D341Med (cell line): Measurements from ENCODE around the gene UBTFL1.
A peak's percentile ranks its signal among the peaks of the same experiment; 100 is the strongest.
"Not testable (repeated sequence)": the region's sequence is repeated elsewhere in the genome, so short reads cannot be mapped to it uniquely, and the experiment has no call there.

ENCODE experiments used
- DNase-seq: peaks from one replicate; pipeline ENCODE4 v3.0.0; 2012; ENCODE audit warnings: low spot score

UBTFL1 gene, protein sequence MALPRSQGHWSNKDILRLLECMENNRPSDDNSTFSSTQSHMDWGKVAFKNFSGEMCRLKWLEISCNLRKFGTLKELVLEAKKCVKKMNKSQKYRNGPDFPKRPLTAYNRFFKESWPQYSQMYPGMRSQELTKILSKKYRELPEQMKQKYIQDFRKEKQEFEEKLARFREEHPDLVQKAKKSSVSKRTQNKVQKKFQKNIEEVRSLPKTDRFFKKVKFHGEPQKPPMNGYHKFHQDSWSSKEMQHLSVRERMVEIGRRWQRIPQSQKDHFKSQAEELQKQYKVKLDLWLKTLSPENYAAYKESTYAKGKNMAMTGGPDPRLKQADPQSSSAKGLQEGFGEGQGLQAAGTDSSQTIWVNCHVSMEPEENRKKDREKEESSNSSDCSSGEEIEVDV

DNA sequence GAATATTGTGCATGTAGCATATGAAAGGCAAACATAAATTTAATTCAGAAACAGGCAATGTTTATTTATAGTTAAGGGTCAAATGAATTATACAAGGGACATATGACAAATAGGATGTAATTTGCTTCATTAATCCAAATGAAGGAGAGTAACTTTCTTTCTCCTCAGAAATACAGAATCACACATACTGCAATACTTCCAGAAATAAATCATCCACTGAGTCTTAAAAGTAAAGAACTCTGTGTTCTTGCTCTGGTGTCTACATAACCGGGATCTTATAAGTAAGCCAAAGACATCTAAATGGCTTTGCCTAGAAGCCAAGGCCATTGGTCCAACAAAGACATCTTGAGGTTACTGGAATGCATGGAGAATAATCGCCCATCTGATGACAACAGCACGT, at the start of gene UBTFL1:
TSS of gene UBTFL1 (plus strand) at position 301 of the 400 bp plus-strand sequence. CDS start at position 301, 0 bp downstream.
- not testable (repeated sequence) for DNase-seq

DNA sequence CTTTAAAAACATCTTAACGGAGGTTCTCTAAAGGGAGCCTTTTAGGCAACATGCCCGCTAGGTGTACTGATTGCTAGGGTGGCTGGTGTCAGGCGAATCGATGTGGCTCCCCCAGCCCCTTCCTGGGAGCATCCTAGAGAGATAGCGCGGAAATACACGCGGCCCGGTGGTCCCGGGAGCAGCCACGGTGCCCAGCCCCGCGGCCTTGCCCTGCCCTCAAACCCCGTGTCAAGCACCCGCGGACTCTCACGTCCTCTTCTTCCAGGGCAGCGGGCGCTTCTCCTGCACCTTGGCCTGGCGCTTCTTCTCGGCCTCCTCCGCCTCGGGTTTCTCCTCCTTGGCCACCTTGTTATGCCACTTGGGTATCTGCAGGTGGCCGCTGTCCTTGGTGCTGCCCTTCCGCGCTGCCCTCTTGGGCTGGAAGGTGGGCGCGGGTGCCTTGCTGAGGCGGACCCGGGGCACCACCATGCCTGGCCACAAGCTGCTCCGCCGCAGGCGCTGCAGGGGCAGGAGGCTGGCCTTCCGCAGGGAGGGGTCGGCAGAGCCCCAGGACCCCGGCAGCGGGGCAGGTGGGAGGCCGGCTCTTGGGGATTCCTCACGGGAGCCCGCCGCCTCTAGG, 34.0 kb upstream of the UBTFL1 start:
- not testable (repeated sequence) for DNase-seq

DNA sequence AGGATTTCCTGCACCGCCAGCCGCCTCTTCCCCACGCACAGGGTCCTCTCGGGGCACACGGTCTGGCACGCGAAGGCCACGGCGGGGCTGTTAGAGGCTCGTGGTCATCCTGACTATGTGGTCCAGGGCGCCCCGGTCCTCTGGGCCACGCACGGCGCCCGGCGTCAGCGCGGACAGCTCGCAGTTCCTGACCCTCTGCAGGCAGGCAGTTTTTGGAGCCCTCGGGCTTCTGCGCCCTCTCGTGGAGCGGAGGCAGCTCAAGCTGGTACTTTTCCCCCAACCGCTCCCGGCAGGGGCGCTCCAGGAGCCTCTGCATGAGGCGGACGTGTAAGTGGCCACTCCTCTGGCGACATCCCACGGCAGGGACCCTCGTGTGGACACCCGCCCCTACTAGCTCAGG, 33.4 kb upstream of the UBTFL1 start:
- DNase-seq, result not testable (repeated sequence)

DNA sequence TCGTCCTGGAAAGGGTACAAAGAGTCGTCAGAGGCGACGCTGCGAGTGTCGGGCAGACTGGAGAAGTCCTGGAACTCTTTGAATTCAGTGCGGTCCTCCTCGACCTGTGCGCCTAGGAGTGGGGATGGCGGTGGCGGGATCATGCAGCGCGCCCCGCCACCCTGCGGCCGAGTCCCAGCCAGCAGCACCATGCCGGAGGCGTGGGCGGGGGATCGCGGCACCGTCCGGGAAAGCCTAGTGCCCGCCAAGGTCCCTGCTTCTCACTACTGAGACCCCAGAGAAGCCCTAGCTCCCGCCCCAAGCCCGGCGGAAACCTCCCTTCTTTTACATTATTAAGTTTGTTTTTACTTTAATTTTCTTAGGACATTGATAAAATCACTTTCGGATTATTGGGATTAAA, 32.2 kb upstream of the UBTFL1 start:
- not testable (repeated sequence) for DNase-seq

DNA sequence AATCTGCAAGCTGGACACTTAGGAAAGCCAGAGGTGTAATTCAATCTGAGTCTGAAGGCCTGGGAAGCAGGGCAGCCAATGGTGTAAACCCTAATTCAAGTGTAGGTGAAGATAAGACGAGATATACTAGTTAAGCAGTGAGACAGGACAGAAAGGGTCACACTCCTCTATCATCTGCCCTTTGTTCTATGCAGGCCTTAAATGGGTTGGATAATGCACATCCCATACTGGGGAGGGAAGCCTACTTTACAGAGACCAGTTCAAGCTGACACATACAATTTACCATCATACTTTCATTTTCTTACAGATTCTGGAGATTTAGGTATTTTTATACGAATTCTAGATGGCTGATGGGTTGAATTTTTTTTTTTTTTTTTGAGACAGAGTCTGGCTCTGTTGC, 3.0 kb downstream of the UBTFL1 start:
- DNase-seq, result not testable (repeated sequence)

DNA sequence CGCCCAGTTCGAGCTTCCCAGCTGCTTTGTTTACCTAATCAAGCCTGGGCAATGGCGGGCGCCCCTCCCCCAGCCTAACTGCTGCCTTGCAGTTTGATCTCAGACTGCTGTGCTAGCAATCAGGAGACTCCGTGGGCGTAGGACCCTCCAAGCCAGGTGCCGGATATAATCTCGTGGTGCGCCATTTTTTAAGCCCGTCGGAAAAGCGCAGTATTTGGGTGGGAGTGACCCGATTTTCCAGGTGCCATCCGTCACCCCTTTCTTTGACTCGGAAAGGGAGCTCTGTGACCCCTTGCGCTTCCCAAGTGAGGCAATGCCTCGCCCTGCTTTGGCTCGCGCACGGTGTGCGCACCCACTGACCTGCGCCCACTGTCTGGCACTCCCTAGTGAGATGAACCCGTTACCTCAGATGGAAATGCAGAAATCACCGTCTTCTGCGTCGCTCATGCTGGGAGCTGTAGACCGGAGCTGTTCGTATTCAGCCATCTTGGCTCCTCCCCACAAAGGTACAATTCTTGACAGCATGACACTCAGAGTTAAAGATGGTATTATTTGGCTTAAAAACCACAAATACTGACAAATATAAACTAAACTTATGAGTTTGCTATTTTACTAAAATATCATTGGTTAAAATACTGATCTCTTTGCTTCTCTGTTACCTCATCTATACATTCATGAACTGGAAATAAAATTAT, 9.6 kb downstream of the UBTFL1 start:
- DNase-seq, result not testable (repeated sequence)

DNA sequence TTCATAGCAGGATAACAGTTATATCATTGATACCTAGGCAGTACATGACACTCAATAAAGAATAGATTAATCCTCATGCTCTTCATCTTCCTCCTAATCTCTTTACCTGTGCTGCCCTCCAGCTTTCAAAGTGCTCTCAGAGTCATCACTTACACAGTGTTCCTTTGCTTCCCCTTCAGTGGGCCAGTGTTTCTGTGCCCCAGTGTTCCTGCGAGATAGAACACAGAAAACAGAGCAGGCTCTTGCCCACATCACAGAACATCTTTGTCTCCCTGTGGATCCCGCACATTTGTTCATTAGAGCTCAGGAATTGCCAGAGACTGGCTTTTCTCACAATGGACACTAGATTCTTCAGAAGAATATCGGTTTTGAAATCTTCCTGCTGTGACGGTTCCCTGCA, 12.5 kb downstream of the UBTFL1 start:
- not testable (repeated sequence) for DNase-seq

DNA sequence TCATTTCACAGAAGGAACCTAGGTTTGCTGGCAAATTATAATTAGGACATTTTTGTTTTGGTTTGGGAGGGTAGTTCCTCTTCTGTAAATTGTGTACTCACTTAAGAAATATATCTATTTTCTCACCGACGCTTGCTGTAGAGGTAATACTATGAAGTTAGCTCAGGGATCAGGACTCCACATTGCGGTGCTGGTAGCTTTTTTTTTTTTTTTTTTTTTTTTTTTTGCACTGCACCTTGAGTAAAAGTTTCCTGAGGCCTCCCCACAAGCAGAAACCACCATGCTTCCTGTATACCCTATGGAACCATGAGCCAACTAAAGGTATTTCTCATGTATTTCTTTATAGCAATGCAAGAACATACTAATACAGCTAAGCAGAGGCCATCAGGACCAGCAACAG, 14.7 kb downstream of the UBTFL1 start:
- DNase-seq, result no peak

DNA sequence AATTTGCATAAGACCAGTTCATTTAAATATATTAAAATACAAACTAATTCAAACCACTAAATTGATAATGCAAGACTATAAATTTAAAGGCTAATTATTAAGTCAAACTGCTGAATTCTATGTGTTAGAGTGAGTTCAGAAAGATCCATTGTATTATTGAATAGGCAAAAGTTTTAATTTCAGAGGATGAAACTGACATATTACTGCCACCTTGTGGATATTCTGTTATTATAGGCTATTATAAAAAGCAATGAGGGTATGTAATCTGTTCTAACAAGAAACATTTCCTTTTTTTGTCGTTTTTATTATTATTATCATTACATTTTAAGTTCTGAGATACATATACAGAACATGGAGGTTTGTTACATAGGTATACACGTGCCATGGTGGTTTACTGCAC, 27.8 kb downstream of the UBTFL1 start:
- no peak for DNase-seq

DNA sequence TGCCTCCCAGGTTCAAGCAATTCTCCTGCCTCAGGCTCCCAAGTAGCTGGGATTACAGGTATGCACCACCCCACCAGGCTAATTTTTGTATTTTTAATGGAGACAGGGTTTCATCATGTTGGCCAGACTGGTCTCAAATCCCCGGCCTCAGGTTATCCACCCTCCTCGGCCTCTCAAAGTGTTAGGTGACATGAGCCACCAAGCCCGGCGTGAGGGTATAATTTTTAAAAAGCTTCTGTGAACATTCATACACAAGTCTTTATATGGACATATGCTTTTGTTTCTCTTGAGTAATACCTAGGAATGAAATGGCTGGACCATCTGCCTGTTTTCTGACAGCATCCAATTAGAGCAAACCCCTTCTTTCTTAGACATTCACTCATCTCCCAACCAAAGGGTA, 34.4 kb downstream of the UBTFL1 start:
- DNase-seq, result no peak

DNA sequence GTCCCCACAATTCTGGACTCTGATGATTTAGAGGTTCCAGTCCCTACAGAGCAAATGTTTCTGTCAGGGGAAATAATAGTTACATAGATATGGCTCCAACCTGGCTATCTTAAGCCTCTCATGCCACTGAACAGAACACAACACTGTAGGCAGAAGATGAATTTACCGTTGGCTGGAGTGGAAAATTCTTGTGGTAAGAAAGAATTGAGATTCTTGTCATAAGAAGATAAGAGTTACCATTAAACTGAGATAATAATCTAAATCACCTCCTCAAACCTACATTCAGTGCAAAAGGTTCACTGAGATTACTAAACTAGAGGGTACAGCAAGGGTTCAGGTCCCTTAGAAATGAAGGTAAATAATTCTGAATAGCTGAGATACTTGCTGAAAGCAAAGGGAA, 38.6 kb downstream of the UBTFL1 start:
- DNase-seq, result no peak

DNA sequence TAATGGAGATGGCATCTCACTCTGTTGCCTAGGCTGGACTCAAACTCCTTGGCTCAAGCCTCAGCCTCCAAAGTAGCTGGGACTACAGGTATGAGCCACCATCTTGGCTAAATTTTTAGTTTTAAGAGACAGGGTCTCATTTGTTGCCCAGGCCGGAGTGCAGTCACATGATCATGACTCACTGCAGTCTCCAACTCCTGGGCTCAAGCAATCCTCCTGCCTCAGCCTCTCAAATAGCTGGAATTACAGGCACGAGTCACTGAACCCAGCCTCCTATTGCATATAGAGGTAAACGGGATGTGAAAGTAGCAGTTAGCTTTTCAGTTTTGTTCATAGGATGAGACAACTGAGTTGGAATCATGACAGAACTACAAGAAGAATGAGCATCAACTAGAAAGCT, 39.2 kb downstream of the UBTFL1 start:
- no peak for DNase-seq

DNA sequence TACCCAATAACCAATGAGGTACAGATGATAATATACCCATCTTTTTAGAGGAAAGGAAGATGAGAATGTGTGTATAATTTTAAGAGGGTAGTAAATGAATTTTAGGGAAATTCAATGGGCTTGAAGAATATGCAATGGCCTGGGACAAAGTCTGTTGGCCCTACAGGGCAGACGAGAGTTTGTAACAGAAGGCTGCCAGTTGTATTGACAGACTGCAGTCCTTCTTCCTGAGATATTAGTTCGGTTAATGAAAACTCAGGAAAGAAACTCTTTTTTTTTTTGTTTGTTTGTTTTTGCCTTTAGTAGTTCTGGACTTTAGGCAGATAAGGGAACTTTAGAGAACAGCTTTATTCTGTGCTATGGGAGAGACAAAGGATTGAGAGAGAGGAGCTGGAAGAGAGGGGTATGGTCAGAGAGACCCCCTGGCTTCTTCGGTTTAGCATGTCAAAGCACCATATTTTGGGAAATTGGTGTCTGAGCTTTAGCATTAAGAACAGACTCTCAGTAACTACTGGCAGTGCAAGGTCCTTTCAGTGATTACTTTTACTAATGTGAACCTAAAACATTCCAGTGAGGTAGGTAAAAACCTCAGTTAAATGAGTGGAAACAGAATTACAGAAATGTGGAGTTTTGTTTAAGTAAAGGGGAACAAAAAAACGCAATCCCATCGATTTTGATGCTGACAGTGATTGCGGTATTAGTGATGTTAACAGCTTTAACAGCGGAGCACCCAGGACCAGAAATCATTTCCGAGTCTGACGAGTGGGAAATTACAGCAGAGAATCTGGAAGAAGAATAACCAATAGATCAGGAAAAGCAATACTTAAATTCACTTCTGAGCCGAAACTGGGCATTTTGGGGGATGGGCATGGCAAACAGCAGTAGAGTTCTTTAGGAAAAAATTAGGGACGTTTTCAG, 48.1 kb downstream of the UBTFL1 start:
- no peak for DNase-seq

DNA sequence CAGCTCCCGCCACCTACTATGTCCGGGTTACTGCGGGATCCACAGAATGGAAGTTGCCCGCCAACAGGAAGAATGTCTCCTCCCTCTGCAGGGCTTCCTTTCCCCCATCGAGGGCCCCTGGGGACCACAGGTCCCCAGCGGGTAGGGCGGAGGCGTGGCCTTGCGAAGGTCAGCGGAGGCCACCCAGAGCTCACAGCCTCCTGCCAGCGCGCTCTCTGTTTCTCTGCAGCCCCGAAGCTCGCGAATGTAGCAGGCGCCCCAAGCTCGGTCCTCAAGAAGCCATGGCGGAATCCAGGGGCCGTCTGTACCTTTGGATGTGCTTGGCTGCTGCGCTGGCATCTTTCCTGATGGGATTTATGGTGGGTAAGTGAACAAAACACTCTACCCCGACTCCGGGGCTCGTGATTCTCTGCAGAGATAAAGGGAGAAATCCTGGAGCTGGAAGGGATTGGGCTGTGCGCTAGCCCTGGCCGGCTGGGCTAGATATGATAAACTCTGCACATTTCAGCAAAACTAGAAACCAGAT, 48.8 kb downstream of the UBTFL1 start, which contains the start of gene NAALAD2:
TSS of gene NAALAD2 (plus strand) at position 186 of the 526 bp plus-strand sequence. CDS start at position 282, 96 bp downstream.
- DNase-seq, result peak; percentile 74

DNA sequence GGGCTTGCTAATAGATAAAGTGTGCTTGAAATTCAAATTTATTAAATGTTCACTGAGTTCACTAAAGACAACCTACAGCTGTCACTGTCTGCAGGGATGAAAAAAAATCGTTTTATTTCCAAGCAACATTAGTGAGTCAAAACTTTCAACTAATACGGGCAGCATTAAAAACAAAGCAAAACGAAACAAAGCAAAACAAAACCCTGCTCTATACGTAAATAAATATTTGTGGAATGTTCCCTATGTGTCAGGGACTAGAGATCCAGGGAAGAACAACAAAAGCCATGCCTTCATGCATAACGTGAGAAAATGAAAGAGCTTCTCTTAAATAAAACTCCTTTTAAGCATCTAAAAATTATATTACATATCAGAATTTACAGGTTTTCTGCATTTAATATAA, 49.3 kb downstream of the UBTFL1 start:
- no peak for DNase-seq
